GM12874 (cell line): ENCODE measurements around the gene IRX4.

Source experiments
- CTCF ChIP-seq: IDR thresholded peaks from 2 replicates; pipeline ENCODE4 v1.5.1; 2011; ENCODE audit warnings: low read depth, mild to moderate bottlenecking, control low read depth, low read length, moderate library complexity; ENCODE audit not compliant: insufficient read depth

Gene IRX4

GRCh38 chr5:1901983-1902382 is 19.3 kb upstream of the IRX4 start:
- TF ChIP-seq CTCF = no peak

- TF ChIP-seq CTCF = no peak
These were observed 18.3 kb upstream of the IRX4 start for GRCh38 chr5:1901061-1901460.

- no peak for TF ChIP-seq CTCF
These were observed 16.5 kb upstream of the IRX4 start for GRCh38 chr5:1899201-1899600.

- no peak for TF ChIP-seq CTCF
These were observed 15.2 kb upstream of the IRX4 start for GRCh38 chr5:1897816-1898450.

- no peak for TF ChIP-seq CTCF
These were observed 14.7 kb upstream of the IRX4 start for GRCh38 chr5:1897386-1897785.

GRCh38 chr5:1896602-1897376 is 14.1 kb upstream of the IRX4 start:
- TF ChIP-seq CTCF = no peak

- TF ChIP-seq CTCF = no peak
These were observed 13.2 kb upstream of the IRX4 start for GRCh38 chr5:1895739-1896420.
